AG04449 (cell line): ENCODE results near the gene SLC18A2.
"Not testable (repeated sequence)": the region's sequence is repeated elsewhere in the genome, so short reads cannot be mapped to it uniquely, and the experiment has no call there.

ENCODE experiments used
- CTCF ChIA-PET: fragments of 350-600 bp; formaldehyde crosslinking; extraction: SDS; loops from one replicate; lab custom pipeline; 2021; ENCODE audit warnings: antibody characterized with exemption; lab: Yijun Ruan, JAX
- POLR2A ChIA-PET: fragments of 400-600, 350-600 bp; formaldehyde crosslinking; extraction: SDS; loops from one replicate; lab custom pipeline; 2020; ENCODE audit warnings: antibody characterized with exemption, inconsistent platforms; lab: Yijun Ruan, JAX
- DNase-seq: peaks from one replicate; pipeline ENCODE4 v3.0.0-alpha.2; 2010; ENCODE audit warnings: low read depth, low spot score
- H3K4me3 ChIP-seq: 2 replicates; pipeline ENCODE4 v1.5.1; 2011; ENCODE audit warnings: low read depth, mild to moderate bottlenecking, control low read depth, low read length
- CTCF ChIP-seq: IDR thresholded peaks from one replicate; pipeline ENCODE4 v1.5.1; 2011; ENCODE audit warnings: mild to moderate bottlenecking, moderate library complexity, low read length, control low read depth, inconsistent platforms; ENCODE audit not compliant: insufficient read depth; ENCODE audit errors: missing control alignments

Gene SLC18A2

GRCh38 chr10:117284716-117285494 is 44.0 kb downstream of the SLC18A2 start:
- ChIA-PET POLR2A (no interaction called here), CTCF (interaction anchor here (0.7 to 4.4 kb wide), 3 partner anchors 15 to 68 kb away, joined by 3 to 27 read pairs (median 4); no protein-coding TSS in a partner anchor)
- TF ChIP-seq CTCF: no peak
- no peak for DNase-seq
- H3K4me3 ChIP-seq: no peak overlapping the region

GRCh38 chr10:117290872-117291271 is 50.0 kb downstream of the SLC18A2 start:
- POLR2A ChIA-PET, CTCF ChIA-PET, H3K4me3 ChIP-seq, DNase-seq: not testable (repeated sequence)

DNA sequence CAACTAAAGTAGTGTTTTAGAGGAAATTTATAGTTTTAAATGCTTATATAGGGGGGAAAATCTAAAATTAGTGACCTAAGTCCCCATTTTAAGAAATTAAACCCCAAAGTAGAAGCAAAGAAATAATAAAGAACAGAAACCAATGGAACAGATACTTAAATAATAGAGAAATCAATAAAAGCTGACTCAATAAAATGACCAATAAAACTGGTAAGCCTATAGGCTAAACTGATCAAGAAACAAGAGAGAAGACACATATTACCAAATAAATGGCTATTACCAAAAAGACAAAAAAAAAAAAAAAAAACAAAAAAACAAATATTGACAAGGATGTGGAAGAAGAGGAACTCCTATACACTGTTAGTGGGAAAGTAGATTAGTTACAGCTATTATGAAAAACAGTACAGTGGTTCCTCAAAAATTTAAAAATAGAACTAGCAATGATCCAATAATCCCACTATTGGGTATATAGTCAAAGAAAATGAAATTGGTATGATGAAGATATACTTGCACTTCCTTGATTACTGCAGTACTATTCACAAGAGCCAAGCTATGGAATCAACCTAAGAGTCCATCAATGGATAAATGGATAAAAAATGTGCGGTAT is 53.2 kb downstream of the SLC18A2 start:
- no peak overlapping the region for H3K4me3 ChIP-seq
- POLR2A ChIA-PET: no interaction called here
- DNase-seq: no peak
- TF ChIP-seq CTCF: no peak
- CTCF ChIA-PET: no interaction called here

- no peak for DNase-seq
- CTCF ChIA-PET: interaction anchor here (1.1 kb wide), 1 partner anchor 78 kb away, joined by 3 read pairs; no protein-coding TSS in a partner anchor
- POLR2A ChIA-PET: no interaction called here
- no peak for TF ChIP-seq CTCF
- H3K4me3 ChIP-seq: no peak overlapping the region
These were observed 53.8 kb downstream of the SLC18A2 start for GRCh38 chr10:117294735-117295134.

- ChIA-PET POLR2A (no interaction called here), CTCF (interaction anchor here (1.5 to 2.0 kb wide), 2 partner anchors 12 to 82 kb away, joined by 4 to 5 read pairs; no protein-coding TSS in a partner anchor)
- no peak overlapping the region for H3K4me3 ChIP-seq
- no peak for DNase-seq
- TF ChIP-seq CTCF: no peak
These were observed 57.3 kb downstream of the SLC18A2 start for GRCh38 chr10:117298219-117298618.

DNA sequence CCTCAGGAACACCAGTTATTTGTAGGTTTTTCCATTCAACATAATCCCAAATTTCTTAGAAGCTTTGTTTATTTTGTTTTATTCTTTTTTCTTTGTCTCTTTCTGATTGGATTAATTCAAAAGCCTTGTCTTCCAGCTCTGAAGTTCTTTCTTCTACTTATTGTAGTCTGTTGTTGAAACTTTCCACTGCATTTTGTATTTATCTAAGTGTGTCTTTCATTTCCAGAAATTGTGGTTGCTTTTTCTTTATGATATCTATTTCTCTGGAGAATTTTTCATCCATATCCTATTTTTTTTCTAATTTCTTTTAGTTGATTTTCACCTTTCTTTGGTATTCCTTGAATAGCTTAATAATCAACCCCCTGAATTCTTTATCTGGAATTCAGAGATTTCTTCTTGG is 58.5 kb downstream of the SLC18A2 start:
- H3K4me3 ChIP-seq: no peak overlapping the region
- ChIA-PET POLR2A (no interaction called here), CTCF (interaction anchor here (0.7 to 3.9 kb wide), 5 partner anchors 12 to 83 kb away, joined by 3 to 30 read pairs (median 3); no protein-coding TSS in a partner anchor)
- DNase-seq: no peak
- TF ChIP-seq CTCF: no peak
